Keratinocyte (primary cell): Measurements from ENCODE around the gene C6orf47.

Experiments
- CTCF ChIP-seq, 3 experiments: IDR thresholded peaks in 1 of 3; conservative IDR thresholded peaks in 1 of 3; optimal IDR thresholded peaks in 1 of 3; 2 replicates in 2 of 3; 3 replicates in 1 of 3; pipeline versions ENCODE3 to v1.5.1; 2011; ENCODE audit warnings: low read length in 3 of 3, mild to moderate bottlenecking in 3 of 3, moderate library complexity in 2 of 3, control low read depth in 1 of 3, inconsistent platforms in 1 of 3; ENCODE audit not compliant: insufficient read depth in 2 of 3; ENCODE audit errors: extremely low read depth in 1 of 3
- EZH2 ChIP-seq: IDR thresholded peaks from one replicate; pipeline ENCODE4 v1.6.1; 2012; ENCODE audit warnings: inconsistent platforms, mild to moderate bottlenecking, low read length, moderate library complexity

GRCh38 chr6:31661262-31662123 lies 915 bp upstream of the C6orf47 start:
- TF ChIP-seq CTCF (optimal IDR thresholded peaks at IDR 0.05 in 1 of 3, IDR thresholded peaks at IDR 0.05 in 1 of 3, conservative IDR thresholded peaks at IDR 0.05 in 1 of 3; ENCODE audit: extremely low read depth in 1 of 3, insufficient read depth in 2 of 3, low read length in 3 of 3) = no peak
- TF ChIP-seq EZH2 = no peak
